ENCODE results near the gene SLC33A1.
A peak's percentile ranks its signal among the peaks of the same experiment; 100 is the strongest.

The SLC33A1 gene

DNA sequence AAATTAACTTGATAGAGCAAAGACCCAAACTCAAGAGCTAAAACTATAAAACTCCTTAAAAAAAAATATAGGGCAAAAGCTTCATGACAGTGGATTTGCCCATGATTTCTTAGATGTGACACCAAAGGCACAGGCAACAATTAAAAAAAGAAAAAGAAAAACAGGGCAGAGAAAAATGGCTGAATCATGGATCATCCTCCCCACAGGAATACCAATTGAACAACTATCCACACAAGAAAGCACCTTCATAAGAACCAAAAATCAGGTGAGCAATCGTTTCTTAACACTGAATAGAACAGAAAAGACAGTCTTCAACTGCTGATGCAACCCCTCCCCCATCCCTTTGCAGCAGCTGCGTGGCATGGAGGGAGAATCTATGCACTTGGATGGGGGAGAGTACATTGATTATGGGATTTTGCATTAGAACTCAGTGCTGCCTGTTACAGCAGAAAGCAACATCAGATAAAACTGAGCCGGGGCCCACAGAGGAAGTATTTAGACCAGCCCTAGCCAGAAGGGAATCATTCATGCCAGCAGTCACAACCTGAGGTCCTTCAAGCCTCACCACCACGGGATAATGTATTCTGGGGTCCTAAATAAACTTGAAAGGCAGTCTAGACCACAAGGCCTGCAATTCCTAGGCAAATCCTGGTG is 63.8 kb downstream of the SLC33A1 start:
- no peak for DNase-seq (ENCODE audit: low read depth)

DNA sequence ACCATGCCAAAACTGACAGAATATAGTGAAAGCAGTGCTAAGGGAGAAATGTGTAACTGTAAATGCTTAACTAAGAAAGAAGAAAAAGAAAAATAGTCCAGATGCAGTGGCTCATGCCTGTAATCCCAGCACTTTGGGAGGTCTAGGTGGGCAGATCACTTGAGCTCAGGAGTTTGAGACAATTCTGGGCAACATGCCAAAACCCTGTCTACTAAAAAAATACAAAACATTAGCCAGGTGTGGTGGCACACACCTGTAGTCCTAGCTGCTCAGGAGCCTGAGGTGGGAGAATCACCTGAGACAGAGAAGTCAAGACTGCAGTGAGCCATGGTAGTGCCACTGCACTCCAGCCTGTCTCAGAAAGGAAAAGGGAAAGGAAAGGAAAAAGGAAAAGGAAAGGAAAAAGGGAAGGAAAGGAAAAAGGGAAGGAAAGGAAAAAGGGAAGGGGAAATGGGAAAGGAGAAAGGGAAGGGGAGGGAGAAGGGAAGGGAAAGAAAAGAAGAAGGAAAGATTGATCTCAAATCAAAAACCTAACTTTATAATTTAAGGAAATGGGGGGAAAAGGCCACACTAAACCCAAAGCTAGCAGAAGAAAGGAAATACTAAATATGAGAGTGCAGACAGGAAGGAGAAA is 68.4 kb downstream of the SLC33A1 start:
- no peak for DNase-seq (ENCODE audit: low read depth)

DNA sequence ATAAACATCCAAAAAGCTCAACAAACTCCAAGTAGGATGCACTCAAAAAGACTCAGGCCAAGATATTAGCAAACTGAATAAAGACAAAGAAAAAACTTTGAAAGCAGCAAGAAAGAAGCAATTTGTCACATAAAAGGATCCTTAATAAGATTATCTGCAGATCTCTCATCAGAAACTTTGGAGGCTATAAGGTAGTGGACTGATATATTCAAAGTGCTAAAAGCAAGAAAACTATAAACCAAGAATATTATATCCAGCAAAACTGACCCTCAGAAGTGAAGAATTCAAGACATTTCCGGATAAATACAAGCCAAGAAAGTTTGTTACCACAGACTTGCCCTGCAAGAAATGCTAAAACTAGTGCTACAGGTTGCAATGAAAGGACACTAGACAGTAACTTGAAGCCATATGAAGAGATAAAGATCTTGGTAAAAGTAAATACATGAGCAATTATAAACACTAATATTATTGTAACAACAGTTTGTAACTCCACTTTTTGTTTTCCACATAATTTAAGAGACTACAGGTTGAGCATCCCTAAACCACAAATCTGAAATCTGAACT is 71.8 kb downstream of the SLC33A1 start:
- DNase-seq (ENCODE audit: low read depth), result no peak

DNA sequence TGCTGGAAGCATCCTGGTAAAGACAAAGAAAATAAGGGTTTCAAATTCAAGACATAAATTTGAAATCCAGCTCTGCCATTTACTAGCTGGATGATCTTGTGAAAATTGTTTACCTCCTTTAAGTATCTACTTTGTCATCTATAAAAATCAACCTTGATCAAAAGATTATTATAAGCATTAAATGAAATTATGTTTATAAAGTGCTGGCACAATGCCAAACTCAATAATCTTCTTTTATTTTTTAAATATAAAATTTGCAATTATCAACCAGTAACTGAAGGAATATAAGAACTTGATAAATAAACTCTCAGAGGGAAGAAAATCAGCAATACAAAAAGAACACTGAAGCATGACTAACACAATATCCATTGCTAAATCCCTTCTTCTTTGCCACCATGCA is 73.9 kb downstream of the SLC33A1 start:
- DNase-seq (ENCODE audit: low read depth), result no peak

DNA sequence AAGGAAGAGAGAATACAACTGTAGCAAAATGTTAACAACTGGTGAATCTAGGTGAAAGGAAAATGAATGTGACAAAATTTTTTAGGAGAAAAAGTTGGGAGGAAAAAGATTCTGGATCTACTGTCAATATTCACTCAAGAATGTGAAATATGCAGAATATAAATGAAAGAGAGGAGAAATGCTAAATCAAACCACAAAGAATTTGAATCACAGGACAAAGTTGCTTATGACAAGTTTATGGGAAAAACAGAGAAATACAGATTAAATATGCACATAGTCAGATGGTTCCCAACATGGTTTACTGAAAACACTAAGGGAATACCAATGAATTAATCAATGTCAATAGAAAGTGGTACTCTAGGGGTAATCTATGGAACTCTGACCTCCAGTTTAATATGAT is 75.8 kb downstream of the SLC33A1 start:
- peak; percentile 43 for DNase-seq (ENCODE audit: low read depth)

DNA sequence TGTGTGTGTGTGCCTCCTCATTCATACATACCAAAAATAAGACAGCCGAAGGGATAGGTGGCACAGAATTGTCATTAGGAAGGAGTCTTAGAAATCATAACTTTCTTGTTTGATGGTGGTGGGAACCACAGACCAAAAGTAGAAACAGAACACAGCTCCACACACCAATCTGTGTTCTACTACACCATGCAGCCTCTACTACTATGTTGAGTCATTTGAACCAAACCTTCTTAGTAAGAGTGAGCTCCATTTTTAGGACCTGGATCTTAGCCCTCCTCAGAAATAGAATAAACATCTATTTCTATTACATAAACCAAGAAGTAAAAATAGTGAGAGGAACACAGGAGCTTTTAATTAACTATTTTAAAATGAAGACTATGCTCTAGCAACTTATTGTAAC is 81.4 kb downstream of the SLC33A1 start:
- no peak for DNase-seq (ENCODE audit: low read depth)

DNA sequence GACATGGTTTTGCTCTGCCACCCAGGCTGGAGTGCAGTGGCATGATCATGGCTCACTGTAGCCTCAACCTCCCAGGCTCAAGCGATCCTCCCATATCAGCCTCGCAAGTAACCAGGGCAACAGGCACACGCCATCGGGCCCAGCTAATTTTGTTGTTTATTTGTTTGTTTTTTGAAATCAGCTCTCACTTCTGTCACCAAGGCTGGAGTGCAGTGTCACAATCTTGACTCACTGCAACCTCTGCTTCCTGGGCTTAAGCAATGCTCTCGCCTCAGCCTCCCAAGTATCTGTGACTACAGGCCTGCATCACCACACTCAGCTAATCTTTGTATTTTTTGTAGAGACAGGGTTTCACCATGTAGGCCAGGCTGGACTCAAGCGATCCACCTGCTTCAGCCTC is 83.1 kb downstream of the SLC33A1 start:
- no peak for DNase-seq (ENCODE audit: low read depth)

Measured in iris pigment epithelial cell (primary cell).